ENCODE measurements around the gene DTX4.
A peak's percentile ranks its signal among the peaks of the same experiment; 100 is the strongest.

DTX4 gene

GRCh38 chr11:59180168-59180776 lies 8.3 kb downstream of the DTX4 start:
- Mint-ChIP-seq H3K27ac (no peak overlapping the region), H3K27me3 (no peaks in the 10 kb centered on the region), H3K4me1 (ENCODE audit: low read depth) (no peaks in the 10 kb centered on the region), H3K4me3 (no peak overlapping the region), H3K9me3 (peaks cover 6% of the 10 kb centered on the region), H3K36me3 (ENCODE audit: low read depth) (no peaks in the 10 kb centered on the region)
- no peak for DNase-seq

- Mint-ChIP-seq H3K27me3 (no peaks in the 10 kb centered on the region), H3K4me3 (no peak overlapping the region), H3K9me3 (peaks cover 6% of the 10 kb centered on the region), H3K27ac (no peak overlapping the region), H3K4me1 (ENCODE audit: low read depth) (no peaks in the 10 kb centered on the region), H3K36me3 (ENCODE audit: low read depth) (no peaks in the 10 kb centered on the region)
- no peak for DNase-seq
These were observed 9.0 kb downstream of the DTX4 start for GRCh38 chr11:59180907-59181306.

DNA sequence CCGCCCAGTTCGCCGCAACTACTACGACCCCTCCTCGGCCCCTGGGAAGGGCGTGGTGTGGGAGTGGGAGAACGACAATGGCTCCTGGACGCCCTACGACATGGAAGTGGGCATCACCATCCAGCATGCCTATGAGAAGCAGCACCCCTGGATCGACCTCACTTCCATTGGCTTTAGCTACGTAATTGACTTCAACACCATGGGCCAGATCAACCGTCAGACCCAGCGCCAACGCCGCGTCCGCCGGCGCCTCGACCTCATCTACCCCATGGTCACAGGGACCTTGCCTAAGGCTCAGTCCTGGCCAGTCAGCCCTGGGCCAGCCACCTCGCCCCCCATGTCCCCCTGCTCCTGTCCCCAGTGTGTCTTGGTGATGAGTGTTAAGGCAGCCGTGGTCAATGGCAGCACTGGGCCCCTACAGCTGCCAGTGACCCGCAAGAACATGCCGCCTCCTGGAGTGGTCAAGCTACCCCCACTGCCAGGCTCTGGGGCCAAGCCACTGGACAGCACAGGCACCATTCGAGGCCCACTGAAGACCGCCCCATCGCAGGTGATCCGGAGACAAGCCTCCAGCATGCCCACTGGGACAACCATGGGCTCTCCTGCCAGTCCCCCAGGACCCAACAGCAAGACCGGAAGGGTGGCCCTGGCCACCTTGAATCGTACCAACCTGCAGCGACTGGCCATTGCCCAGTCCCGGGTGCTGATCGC lies 10.0 kb downstream of the DTX4 start:
- no peaks in the 10 kb centered on the region for H3K4me1 Mint-ChIP-seq (ENCODE audit: low read depth)

GRCh38 chr11:59182457-59183151 lies 10.7 kb downstream of the DTX4 start:
- no peaks in the 10 kb centered on the region for H3K36me3 Mint-ChIP-seq (ENCODE audit: low read depth)
- H3K9me3 Mint-ChIP-seq = peaks cover 6% of the 10 kb centered on the region
- H3K27me3 Mint-ChIP-seq = no peaks in the 10 kb centered on the region

More for the DNA sequence above, 10.0 kb downstream of the DTX4 start:
- Mint-ChIP-seq H3K27me3 (no peaks in the 10 kb centered on the region), H3K9me3 (peaks cover 6% of the 10 kb centered on the region), H3K4me3 (no peak overlapping the region), H3K36me3 (ENCODE audit: low read depth) (no peaks in the 10 kb centered on the region), H3K27ac (no peak overlapping the region)
- no peak for DNase-seq

GRCh38 chr11:59183771-59184170 lies 11.8 kb downstream of the DTX4 start:
- Mint-ChIP-seq H3K4me1 (ENCODE audit: low read depth) (no peaks in the 10 kb centered on the region), H3K27ac (no peak overlapping the region), H3K36me3 (ENCODE audit: low read depth) (no peaks in the 10 kb centered on the region), H3K4me3 (no peak overlapping the region), H3K9me3 (peaks cover 6% of the 10 kb centered on the region), H3K27me3 (no peaks in the 10 kb centered on the region)
- DNase-seq = no peak

More at GRCh38 chr11:59182457-59183151, 10.7 kb downstream of the DTX4 start:
- no peak overlapping the region for H3K4me3 Mint-ChIP-seq
- H3K4me1 Mint-ChIP-seq (ENCODE audit: low read depth) = no peaks in the 10 kb centered on the region
- no peak overlapping the region for H3K27ac Mint-ChIP-seq
- no peak for DNase-seq

DNA sequence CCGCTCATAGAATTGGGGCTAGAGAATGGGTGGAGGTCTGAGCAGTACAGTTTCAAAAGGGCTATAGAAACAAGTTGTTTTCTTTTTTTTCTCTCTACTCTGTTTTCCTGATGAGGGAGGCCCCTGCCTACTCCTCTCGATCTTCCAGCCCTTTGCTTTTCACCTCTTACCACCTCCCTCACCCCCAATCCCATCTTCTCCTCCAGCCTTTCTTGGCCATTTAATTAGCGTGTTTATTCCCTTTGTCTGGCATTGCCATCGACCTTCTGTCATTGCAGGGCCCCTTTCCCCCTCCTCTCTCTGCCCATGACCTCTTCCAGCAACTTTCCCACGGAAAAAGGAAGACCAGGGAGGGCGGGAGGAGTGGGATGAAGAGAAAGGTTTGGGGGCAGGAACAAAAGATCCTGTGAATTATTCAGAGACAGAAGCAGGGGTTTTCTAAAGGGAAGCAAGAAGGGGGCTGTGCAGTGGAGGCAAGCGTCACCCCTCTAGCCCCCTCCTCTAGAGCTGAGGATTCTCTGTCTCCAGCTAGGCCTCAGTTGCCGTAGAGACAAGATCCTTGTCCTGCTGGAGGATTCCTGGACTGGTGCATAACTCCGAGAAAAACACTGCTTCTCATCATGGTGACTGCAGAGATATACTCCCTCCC lies 12.9 kb downstream of the DTX4 start:
- Mint-ChIP-seq H3K27ac (no peak overlapping the region), H3K27me3 (no peaks in the 10 kb centered on the region), H3K9me3 (no peaks in the 10 kb centered on the region), H3K4me1 (ENCODE audit: low read depth) (no peaks in the 10 kb centered on the region), H3K36me3 (ENCODE audit: low read depth) (no peaks in the 10 kb centered on the region), H3K4me3 (no peak overlapping the region)
- DNase-seq = no peak

GRCh38 chr11:59185386-59185945 lies 13.5 kb downstream of the DTX4 start:
- H3K4me3 Mint-ChIP-seq = no peak overlapping the region
- no peaks in the 10 kb centered on the region for H3K27me3 Mint-ChIP-seq
- DNase-seq = no peak
- H3K27ac Mint-ChIP-seq = no peak overlapping the region
- H3K36me3 Mint-ChIP-seq (ENCODE audit: low read depth) = no peaks in the 10 kb centered on the region
- no peaks in the 10 kb centered on the region for H3K4me1 Mint-ChIP-seq (ENCODE audit: low read depth)
- no peaks in the 10 kb centered on the region for H3K9me3 Mint-ChIP-seq

GRCh38 chr11:59186130-59186594 lies 14.2 kb downstream of the DTX4 start:
- Mint-ChIP-seq H3K27ac (no peak overlapping the region), H3K4me3 (no peak overlapping the region), H3K27me3 (no peaks in the 10 kb centered on the region), H3K9me3 (no peaks in the 10 kb centered on the region), H3K36me3 (ENCODE audit: low read depth) (no peaks in the 10 kb centered on the region), H3K4me1 (ENCODE audit: low read depth) (no peaks in the 10 kb centered on the region)
- DNase-seq = peak; percentile 68

DNA sequence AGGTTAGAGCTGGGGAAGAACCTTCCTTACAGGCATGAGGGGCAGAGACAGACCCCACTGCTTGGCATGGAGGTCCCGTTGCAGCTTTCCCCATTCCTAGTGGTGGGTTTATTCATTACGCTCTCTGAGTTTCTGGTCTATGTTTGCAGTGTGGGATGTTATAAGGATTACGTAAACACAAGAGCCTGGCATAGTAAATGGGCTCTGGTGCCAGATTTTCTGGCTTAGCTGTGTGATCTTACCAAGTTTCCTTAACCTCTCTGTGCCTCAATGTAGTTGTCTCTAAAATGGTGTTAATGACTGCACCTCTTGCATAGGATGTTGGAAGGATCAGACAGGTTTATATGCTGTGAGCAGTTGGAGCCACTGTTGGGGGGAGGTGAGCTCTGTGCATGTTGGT lies 15.1 kb downstream of the DTX4 start:
- no peak for DNase-seq
- Mint-ChIP-seq H3K27ac (no peak overlapping the region), H3K4me3 (no peak overlapping the region), H3K27me3 (no peaks in the 10 kb centered on the region), H3K4me1 (ENCODE audit: low read depth) (no peaks in the 10 kb centered on the region), H3K36me3 (ENCODE audit: low read depth) (no peaks in the 10 kb centered on the region), H3K9me3 (no peaks in the 10 kb centered on the region)

DNA sequence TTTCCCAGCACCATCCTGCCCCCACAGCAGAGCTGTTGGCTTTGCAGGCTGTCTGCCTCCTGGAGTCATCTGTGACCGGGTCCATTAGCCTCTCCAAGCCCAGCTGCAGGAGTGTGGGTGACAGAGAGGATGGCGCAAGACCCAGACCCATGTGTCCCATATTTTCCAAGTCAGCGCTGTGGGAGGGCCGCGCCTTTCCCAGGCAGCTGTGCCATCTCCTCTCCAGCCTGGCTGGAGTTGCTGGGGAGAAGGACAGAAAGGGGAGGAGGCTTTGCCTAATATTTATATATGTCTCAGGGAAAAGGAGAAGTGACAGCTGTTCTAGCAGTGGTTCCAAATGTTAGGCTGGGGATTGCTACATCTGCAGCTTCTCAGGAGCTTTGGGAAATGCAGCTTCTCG lies 15.7 kb downstream of the DTX4 start:
- DNase-seq = no peak
- H3K27ac Mint-ChIP-seq = no peak overlapping the region
- no peaks in the 10 kb centered on the region for H3K4me1 Mint-ChIP-seq (ENCODE audit: low read depth)
- H3K9me3 Mint-ChIP-seq = no peaks in the 10 kb centered on the region
- H3K36me3 Mint-ChIP-seq (ENCODE audit: low read depth) = no peaks in the 10 kb centered on the region
- H3K4me3 Mint-ChIP-seq = no peak overlapping the region
- no peaks in the 10 kb centered on the region for H3K27me3 Mint-ChIP-seq

GRCh38 chr11:59188954-59189353 lies 17.0 kb downstream of the DTX4 start:
- H3K9me3 Mint-ChIP-seq = no peaks in the 10 kb centered on the region
- no peaks in the 10 kb centered on the region for H3K36me3 Mint-ChIP-seq (ENCODE audit: low read depth)
- no peak overlapping the region for H3K4me3 Mint-ChIP-seq
- H3K27ac Mint-ChIP-seq = no peak overlapping the region
- DNase-seq = no peak
- H3K27me3 Mint-ChIP-seq = no peaks in the 10 kb centered on the region
- no peaks in the 10 kb centered on the region for H3K4me1 Mint-ChIP-seq (ENCODE audit: low read depth)

DNA sequence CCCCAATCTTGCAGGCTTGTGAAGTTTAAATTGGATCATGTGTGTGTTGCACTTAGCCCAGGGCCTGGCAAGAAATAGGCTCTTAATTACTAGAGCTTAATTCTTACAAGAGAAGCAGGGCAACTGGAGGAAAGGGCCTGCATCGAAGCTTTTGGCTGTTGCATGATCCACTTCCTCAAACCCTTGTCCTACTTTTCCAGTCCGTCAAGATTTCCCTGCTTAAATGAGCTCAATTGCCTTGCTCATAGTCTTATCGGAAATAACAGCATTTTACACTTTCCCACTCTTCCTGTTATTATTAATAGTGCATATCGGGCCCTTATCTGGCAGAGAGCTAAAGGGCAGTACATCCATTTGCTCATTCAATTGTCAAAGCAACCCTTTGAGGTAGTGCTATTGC lies 18.1 kb downstream of the DTX4 start:
- H3K27me3 Mint-ChIP-seq = no peaks in the 10 kb centered on the region
- H3K4me3 Mint-ChIP-seq = no peak overlapping the region
- H3K4me1 Mint-ChIP-seq (ENCODE audit: low read depth) = no peaks in the 10 kb centered on the region
- H3K9me3 Mint-ChIP-seq = no peaks in the 10 kb centered on the region
- no peaks in the 10 kb centered on the region for H3K36me3 Mint-ChIP-seq (ENCODE audit: low read depth)
- DNase-seq = no peak
- no peak overlapping the region for H3K27ac Mint-ChIP-seq

GRCh38 chr11:59191095-59191494 lies 19.2 kb downstream of the DTX4 start:
- DNase-seq = no peak
- Mint-ChIP-seq H3K36me3 (ENCODE audit: low read depth) (no peaks in the 10 kb centered on the region), H3K4me3 (no peak overlapping the region), H3K27me3 (no peaks in the 10 kb centered on the region), H3K27ac (no peak overlapping the region), H3K9me3 (no peaks in the 10 kb centered on the region), H3K4me1 (ENCODE audit: low read depth) (no peaks in the 10 kb centered on the region)

DNA sequence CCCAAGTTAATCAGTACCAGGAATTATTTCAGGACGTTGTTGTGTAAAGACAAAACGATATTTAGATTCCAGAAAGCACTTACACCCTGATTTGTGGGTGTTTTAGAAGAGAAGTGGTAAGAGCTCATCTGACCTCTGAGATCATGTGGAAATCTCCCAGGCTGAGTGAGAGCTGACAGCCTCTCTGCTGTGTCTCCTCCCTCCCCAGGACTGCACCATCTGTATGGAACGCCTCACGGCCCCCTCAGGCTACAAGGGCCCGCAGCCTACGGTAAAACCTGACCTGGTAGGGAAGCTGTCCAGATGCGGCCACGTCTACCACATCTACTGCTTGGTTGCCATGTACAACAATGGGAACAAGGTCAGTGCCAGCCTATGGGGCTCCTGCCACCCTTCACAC lies 20.0 kb downstream of the DTX4 start:
- no peaks in the 10 kb centered on the region for H3K27me3 Mint-ChIP-seq
- no peaks in the 10 kb centered on the region for H3K36me3 Mint-ChIP-seq (ENCODE audit: low read depth)
- H3K27ac Mint-ChIP-seq = no peak overlapping the region
- DNase-seq = no peak
- H3K4me3 Mint-ChIP-seq = no peak overlapping the region
- H3K4me1 Mint-ChIP-seq (ENCODE audit: low read depth) = no peaks in the 10 kb centered on the region
- no peaks in the 10 kb centered on the region for H3K9me3 Mint-ChIP-seq
